OCI-LY1 (cell line): Measurements from ENCODE around the gene ERAS.

Experiments
- H2AFZ ChIP-seq: fragments of 200-600 bp; sonication (generic), shearing (Covaris generic); 2 replicates; pipeline ENCODE4 v1.6.0; 2014; ENCODE audit warnings: antibody characterized with exemption, mild to moderate bottlenecking, low read length
- H3F3A ChIP-seq: fragments of 200-600 bp; sonication (generic), shearing (Covaris generic); 2 replicates; pipeline ENCODE4 v1.6.0; 2014; ENCODE audit warnings: mild to moderate bottlenecking, antibody characterized with exemption, low read length, moderate library complexity; ENCODE audit not compliant: insufficient read depth
- H3K27ac ChIP-seq: fragments of 200-600 bp; sonication (generic); 2 replicates; pipeline ENCODE4 v1.5.1; 2014; ENCODE audit warnings: low read length, mixed run types, mild to moderate bottlenecking, low read depth; ENCODE audit not compliant: poor library complexity, severe bottlenecking
- H3K27me3 ChIP-seq: fragments of 200-600 bp; sonication (generic); 2 replicates; pipeline ENCODE4 v1.6.0; 2014; ENCODE audit warnings: antibody characterized with exemption, mild to moderate bottlenecking, low read length, moderate library complexity; ENCODE audit not compliant: insufficient read depth
- H3K36me3 ChIP-seq: fragments of 200-600 bp; sonication (generic); 2 replicates; pipeline ENCODE4 v1.6.1; 2014; ENCODE audit warnings: mild to moderate bottlenecking, antibody characterized with exemption, low read length, moderate library complexity, mixed read lengths; ENCODE audit not compliant: insufficient read depth
- H3K4me1 ChIP-seq: fragments of 200-600 bp; sonication (generic); 2 replicates; pipeline ENCODE4 v1.5.1; 2014; ENCODE audit warnings: mild to moderate bottlenecking, low read length, moderate library complexity; ENCODE audit not compliant: insufficient read depth, severe bottlenecking
- H3K4me2 ChIP-seq: fragments of 200-600 bp; sonication (generic), shearing (Covaris generic); 2 replicates; pipeline ENCODE4 v1.6.1; 2014; ENCODE audit warnings: low read length
- H3K4me3 ChIP-seq: fragments of 200-600 bp; sonication (generic); 2 replicates; pipeline ENCODE4 v1.5.1; 2014; ENCODE audit warnings: low read length, low read depth, mild to moderate bottlenecking, mixed read lengths; ENCODE audit not compliant: poor library complexity, severe bottlenecking
- H3K79me2 ChIP-seq: fragments of 200-600 bp; shearing (Covaris generic); 2 replicates; pipeline ENCODE4 v1.6.1; 2016; ENCODE audit warnings: mixed run types, low read length, mixed read lengths; ENCODE audit not compliant: insufficient read depth
- H3K9ac ChIP-seq: fragments of 200-600 bp; sonication (generic), shearing (Covaris generic); 2 replicates; pipeline ENCODE4 v1.6.1; 2014; ENCODE audit warnings: mild to moderate bottlenecking, low read length, mixed read lengths
- H3K9me2 ChIP-seq: fragments of 200-600 bp; sonication (generic), shearing (Covaris generic); 2 replicates; pipeline ENCODE4 v1.6.1; 2014; ENCODE audit warnings: low read depth, mild to moderate bottlenecking, low read length, mixed read lengths
- H3K9me3 ChIP-seq: fragments of 200-600 bp; shearing (Covaris generic); 2 replicates; pipeline ENCODE4 v1.6.1; 2014; ENCODE audit warnings: low read length, mixed read lengths
- H4K20me1 ChIP-seq: fragments of 200-600 bp; sonication (generic), shearing (Covaris generic); 2 replicates; pipeline ENCODE4 v1.6.0; 2016; ENCODE audit warnings: mild to moderate bottlenecking, low read length; ENCODE audit not compliant: insufficient read depth
- EZH2 ChIP-seq: fragments of 200-600 bp; sonication (generic), shearing (Covaris generic); IDR thresholded peaks from 2 replicates; pipeline ENCODE4 v1.8.0; 2017; ENCODE audit warnings: borderline replicate concordance, mixed run types, mild to moderate bottlenecking, antibody characterized with exemption, low read length, moderate library complexity, mixed read lengths
- TF ChIP-seq, protein P1 (sequence below): fragments of 200-600 bp; sonication (generic), shearing (Covaris generic); IDR thresholded peaks from 2 replicates; pipeline ENCODE4 v1.5.1; 2017; ENCODE audit warnings: mild to moderate bottlenecking, antibody characterized with exemption, low read length, moderate library complexity, mixed read lengths

Gene ERAS

DNA sequence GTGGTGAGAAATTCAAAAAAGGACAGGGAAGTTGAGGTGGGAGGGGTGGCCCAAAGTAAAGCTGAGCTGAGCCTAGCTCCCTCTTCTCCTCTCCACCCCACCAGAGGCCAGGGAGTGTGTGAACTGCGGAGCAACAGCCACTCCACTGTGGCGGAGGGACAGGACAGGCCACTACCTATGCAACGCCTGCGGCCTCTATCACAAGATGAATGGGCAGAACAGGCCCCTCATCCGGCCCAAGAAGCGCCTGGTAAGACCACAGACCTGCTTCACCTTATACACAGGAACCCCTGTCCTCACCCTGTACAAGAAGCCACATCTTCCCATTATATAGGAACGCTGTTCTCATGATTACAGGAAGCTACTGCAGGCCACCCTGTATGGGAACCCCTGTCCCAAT is 34.1 kb upstream of the ERAS start:
- Histone ChIP-seq H3K9me2 (no peaks in the 10 kb centered on the region), H3K4me2 (no peak overlapping the region), H3K4me1 (no peaks in the 10 kb centered on the region), H4K20me1 (no peaks in the 10 kb centered on the region), H3K36me3 (no peaks in the 10 kb centered on the region), H3F3A (no peaks in the 10 kb centered on the region), H3K27me3 (no peaks in the 10 kb centered on the region), H3K27ac (no peak overlapping the region), H2AFZ (no peak overlapping the region), H3K4me3 (no peak overlapping the region), H3K9ac (no peak overlapping the region), H3K79me2 (no peaks in the 10 kb centered on the region), H3K9me3 (no peaks in the 10 kb centered on the region)
- TF ChIP-seq, protein P1, sequence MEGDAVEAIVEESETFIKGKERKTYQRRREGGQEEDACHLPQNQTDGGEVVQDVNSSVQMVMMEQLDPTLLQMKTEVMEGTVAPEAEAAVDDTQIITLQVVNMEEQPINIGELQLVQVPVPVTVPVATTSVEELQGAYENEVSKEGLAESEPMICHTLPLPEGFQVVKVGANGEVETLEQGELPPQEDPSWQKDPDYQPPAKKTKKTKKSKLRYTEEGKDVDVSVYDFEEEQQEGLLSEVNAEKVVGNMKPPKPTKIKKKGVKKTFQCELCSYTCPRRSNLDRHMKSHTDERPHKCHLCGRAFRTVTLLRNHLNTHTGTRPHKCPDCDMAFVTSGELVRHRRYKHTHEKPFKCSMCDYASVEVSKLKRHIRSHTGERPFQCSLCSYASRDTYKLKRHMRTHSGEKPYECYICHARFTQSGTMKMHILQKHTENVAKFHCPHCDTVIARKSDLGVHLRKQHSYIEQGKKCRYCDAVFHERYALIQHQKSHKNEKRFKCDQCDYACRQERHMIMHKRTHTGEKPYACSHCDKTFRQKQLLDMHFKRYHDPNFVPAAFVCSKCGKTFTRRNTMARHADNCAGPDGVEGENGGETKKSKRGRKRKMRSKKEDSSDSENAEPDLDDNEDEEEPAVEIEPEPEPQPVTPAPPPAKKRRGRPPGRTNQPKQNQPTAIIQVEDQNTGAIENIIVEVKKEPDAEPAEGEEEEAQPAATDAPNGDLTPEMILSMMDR = no peak

DNA sequence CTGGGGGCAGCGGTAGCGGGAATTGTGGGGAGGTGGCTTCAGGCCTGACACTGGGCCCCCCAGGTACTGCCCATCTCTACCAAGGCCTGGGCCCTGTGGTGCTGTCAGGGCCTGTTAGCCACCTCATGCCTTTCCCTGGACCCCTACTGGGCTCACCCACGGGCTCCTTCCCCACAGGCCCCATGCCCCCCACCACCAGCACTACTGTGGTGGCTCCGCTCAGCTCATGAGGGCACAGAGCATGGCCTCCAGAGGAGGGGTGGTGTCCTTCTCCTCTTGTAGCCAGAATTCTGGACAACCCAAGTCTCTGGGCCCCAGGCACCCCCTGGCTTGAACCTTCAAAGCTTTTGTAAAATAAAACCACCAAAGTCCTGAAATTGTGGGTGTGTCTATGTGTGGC is 32.4 kb upstream of the ERAS start:
- Histone ChIP-seq H3K9ac (no peak overlapping the region), H3F3A (no peaks in the 10 kb centered on the region), H2AFZ (no peak overlapping the region), H3K4me3 (no peak overlapping the region), H4K20me1 (no peaks in the 10 kb centered on the region), H3K9me3 (no peaks in the 10 kb centered on the region), H3K4me1 (no peaks in the 10 kb centered on the region), H3K27me3 (no peaks in the 10 kb centered on the region), H3K36me3 (no peaks in the 10 kb centered on the region), H3K79me2 (no peaks in the 10 kb centered on the region), H3K4me2 (no peak overlapping the region), H3K27ac (no peak overlapping the region), H3K9me2 (no peaks in the 10 kb centered on the region)
- no peak for TF ChIP-seq EZH2
- TF ChIP-seq, protein P1 = no peak

DNA sequence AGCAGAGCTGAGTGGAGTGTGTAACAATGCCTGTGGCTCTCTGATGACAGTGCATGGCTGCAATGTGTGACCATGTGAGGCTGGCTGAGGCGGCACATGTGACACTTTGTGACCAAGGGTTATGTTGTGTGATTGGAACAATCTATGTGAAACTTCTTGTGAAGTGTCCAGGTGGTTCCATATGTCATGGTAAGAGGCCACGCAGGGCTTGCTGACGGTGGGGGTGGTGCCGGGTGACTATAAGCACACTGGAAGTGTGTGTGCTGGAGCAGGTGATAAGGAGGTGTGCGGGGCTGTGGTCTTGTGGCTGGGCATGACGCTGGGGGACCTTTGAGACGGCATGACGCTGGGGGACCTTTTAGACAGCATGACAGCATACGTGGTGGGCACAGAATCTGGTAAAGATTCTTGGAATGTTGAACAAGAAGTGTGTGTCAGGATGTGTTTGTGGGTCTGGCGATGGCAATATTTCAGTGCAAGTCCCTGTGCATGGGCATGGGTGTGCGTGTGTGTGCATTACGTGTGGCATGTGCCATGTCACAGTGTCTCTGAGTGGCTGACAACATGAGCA is 31.9 kb upstream of the ERAS start:
- Histone ChIP-seq H3F3A (no peaks in the 10 kb centered on the region), H3K27ac (no peak overlapping the region), H3K9me3 (no peaks in the 10 kb centered on the region), H2AFZ (no peak overlapping the region), H3K79me2 (no peaks in the 10 kb centered on the region), H3K36me3 (no peaks in the 10 kb centered on the region), H4K20me1 (no peaks in the 10 kb centered on the region), H3K27me3 (no peaks in the 10 kb centered on the region), H3K4me2 (no peak overlapping the region), H3K9me2 (no peaks in the 10 kb centered on the region), H3K9ac (no peak overlapping the region), H3K4me1 (no peaks in the 10 kb centered on the region), H3K4me3 (no peak overlapping the region)
- TF ChIP-seq EZH2 = no peak
- TF ChIP-seq, protein P1 = no peak
